ENCODE data around the gene CCDC190.

DNA sequence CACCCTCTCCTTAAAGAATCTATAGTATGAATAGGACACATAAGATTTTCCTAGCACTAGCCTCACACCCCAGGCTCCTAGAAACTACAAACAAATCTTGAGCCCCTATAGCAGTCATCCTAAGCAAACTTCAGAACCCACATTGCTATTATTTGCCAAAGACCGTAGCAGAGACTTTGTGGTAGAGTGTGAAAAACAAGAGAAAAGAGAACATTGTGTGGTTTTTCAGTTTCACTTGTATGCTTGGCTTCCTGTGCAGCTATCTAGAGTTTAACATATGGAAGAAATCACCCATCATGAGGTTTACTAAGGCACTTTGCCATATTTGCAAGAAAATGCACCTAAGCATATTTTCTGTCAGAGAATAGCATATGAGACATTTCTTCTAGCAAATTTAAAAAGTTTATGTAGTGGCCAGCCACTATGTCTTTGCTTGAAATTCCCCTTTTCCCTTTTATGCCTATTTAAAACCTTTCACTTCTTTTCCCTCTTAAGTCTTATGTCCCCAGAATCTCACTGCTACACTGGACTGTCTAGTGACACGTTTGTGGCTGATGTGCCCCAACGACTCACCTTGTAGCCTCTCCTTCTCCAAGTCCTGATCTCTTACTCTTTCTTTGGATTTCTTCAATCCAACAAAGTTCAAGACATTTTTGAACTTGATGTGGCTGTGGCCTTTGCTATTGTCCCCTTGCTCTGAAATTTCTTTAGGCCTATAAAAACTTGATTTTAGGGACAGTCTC is 25.6 kb downstream of the CCDC190 start:
- TF ChIP-seq, protein P1, sequence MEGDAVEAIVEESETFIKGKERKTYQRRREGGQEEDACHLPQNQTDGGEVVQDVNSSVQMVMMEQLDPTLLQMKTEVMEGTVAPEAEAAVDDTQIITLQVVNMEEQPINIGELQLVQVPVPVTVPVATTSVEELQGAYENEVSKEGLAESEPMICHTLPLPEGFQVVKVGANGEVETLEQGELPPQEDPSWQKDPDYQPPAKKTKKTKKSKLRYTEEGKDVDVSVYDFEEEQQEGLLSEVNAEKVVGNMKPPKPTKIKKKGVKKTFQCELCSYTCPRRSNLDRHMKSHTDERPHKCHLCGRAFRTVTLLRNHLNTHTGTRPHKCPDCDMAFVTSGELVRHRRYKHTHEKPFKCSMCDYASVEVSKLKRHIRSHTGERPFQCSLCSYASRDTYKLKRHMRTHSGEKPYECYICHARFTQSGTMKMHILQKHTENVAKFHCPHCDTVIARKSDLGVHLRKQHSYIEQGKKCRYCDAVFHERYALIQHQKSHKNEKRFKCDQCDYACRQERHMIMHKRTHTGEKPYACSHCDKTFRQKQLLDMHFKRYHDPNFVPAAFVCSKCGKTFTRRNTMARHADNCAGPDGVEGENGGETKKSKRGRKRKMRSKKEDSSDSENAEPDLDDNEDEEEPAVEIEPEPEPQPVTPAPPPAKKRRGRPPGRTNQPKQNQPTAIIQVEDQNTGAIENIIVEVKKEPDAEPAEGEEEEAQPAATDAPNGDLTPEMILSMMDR (conservative IDR thresholded peaks at IDR 0.05; ENCODE audit: low read length) = no peak
- no peak for TF ChIP-seq EZH2phosphoT487 (IDR thresholded peaks at IDR 0.05; ENCODE audit: borderline replicate concordance)
